GM12874 (cell line): ENCODE results near the gene VEZT.

Experiments used
- CTCF ChIP-seq: IDR thresholded peaks from 2 replicates; pipeline ENCODE4 v1.5.1; 2011; ENCODE audit warnings: low read depth, mild to moderate bottlenecking, control low read depth, low read length, moderate library complexity; ENCODE audit not compliant: insufficient read depth

The VEZT gene

GRCh38 chr12:95241761-95242506 is 24.3 kb downstream of the VEZT start:
- no peak for TF ChIP-seq CTCF

- no peak for TF ChIP-seq CTCF
Measured at GRCh38 chr12:95243497-95244183, 26.0 kb downstream of the VEZT start.

GRCh38 chr12:95244350-95244749 is 26.7 kb downstream of the VEZT start:
- no peak for TF ChIP-seq CTCF

GRCh38 chr12:95248095-95248494 is 30.5 kb downstream of the VEZT start:
- TF ChIP-seq CTCF = no peak

- no peak for TF ChIP-seq CTCF
Measured at GRCh38 chr12:95248604-95249360, 31.2 kb downstream of the VEZT start.

- no peak for TF ChIP-seq CTCF
Measured at GRCh38 chr12:95253386-95253785, 35.8 kb downstream of the VEZT start.

GRCh38 chr12:95257541-95257940 is 39.9 kb downstream of the VEZT start:
- no peak for TF ChIP-seq CTCF
